ENCODE measurements around the gene TOR2A.

DNA sequence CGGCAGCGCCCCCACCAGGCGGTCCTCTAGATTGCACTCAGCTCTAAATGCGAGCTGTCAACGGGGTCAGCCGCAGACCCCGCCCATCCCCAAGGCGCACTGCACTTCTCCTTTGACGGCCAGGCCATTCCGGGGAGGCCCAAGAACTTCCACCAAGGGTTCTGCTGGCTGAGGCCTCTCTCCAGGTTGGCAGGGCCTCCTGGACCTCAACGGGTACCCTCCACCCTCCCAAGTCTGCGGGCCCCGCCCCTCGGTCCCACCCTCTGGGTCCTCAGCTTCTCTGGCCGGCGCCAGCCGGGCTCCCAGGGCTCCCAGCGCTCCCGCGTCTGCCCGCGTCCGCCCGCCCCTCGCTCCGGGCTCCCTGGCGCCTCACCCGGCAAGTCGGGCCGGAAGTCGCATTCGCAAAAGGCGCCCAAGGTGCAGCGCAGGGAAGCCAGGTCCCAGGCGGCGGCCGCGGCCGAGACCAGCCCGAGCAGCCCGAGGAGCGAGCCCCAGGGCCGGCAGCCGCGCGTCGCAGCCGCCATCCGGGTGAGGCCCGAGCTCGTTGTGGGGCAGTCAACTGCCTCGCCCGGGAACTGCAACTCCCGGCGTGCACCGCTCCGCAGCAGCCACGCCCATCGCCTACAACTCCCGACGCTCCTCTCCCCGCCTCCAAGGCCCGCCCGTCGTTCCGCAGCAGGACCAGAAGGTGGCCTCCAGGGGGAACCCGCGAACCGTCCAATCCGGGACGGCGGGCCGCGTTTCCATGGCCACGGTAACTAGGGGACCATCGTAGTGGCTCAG lies at the start of gene TOR2A:
- TF ChIP-seq, protein P1, sequence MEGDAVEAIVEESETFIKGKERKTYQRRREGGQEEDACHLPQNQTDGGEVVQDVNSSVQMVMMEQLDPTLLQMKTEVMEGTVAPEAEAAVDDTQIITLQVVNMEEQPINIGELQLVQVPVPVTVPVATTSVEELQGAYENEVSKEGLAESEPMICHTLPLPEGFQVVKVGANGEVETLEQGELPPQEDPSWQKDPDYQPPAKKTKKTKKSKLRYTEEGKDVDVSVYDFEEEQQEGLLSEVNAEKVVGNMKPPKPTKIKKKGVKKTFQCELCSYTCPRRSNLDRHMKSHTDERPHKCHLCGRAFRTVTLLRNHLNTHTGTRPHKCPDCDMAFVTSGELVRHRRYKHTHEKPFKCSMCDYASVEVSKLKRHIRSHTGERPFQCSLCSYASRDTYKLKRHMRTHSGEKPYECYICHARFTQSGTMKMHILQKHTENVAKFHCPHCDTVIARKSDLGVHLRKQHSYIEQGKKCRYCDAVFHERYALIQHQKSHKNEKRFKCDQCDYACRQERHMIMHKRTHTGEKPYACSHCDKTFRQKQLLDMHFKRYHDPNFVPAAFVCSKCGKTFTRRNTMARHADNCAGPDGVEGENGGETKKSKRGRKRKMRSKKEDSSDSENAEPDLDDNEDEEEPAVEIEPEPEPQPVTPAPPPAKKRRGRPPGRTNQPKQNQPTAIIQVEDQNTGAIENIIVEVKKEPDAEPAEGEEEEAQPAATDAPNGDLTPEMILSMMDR (IDR thresholded peaks at IDR 0.05): peak in 6 of 7 experiments; percentile 69 to 99 (median 90)
- peak; percentile 35 to 93 (median 84) for TF ChIP-seq POLR2AphosphoS5 (IDR thresholded peaks at IDR 0.05)
